ENCODE data around the gene FBXL13.

GRCh38 chr7:102933763-102934162, 140.8 kb downstream of the FBXL13 start:
- no peak for TF ChIP-seq CTCF (IDR thresholded peaks at IDR 0.05; ENCODE audit: low read length)
- no peak for TF ChIP-seq EZH2 (IDR thresholded peaks at IDR 0.05; ENCODE audit: borderline replicate concordance, low read length)
